Measurements from ENCODE around the gene LRCH3. TPM values are rescaled to one million over a fixed set of nuclear protein-coding genes. Genes with fewer than 3 reads are reported as not detected.

The LRCH3 gene
- polyA plus RNA-seq, 1 experiment, result 113 TPM

GRCh38 chr3:197750858-197751737 is 40.0 kb upstream of the LRCH3 start:
- POLR2A ChIA-PET, result no interaction called here
- no peak for TF ChIP-seq CTCF (IDR thresholded peaks at IDR 0.05; ENCODE audit: low read depth, low read length)
- H3K27ac ChIP-seq (ENCODE audit: low read depth, low read length), result peak overlapping the region; percentile 72
- CTCF ChIA-PET, result interaction anchor here (1.3 kb wide), 1 partner anchor 152 kb away, joined by 4 read pairs; no protein-coding TSS in a partner anchor
- no peak for DNase-seq (ENCODE audit: low read depth, low spot score)
- no peaks in the 10 kb centered on the region for H3K27me3 ChIP-seq (ENCODE audit: control insufficient read depth, insufficient read depth, low read length)
- no peaks in the 10 kb centered on the region for H3K9me3 ChIP-seq (ENCODE audit: control insufficient read depth, insufficient read depth, low read length)
- peak overlapping the region; percentile 82 for H3K4me3 ChIP-seq (ENCODE audit: low read depth, low read length)

GRCh38 chr3:197752107-197752506 is 38.9 kb upstream of the LRCH3 start:
- Histone ChIP-seq H3K4me3 (ENCODE audit: low read depth, low read length) (peak overlapping the region; percentile 82), H3K27me3 (ENCODE audit: control insufficient read depth, insufficient read depth, low read length) (no peaks in the 10 kb centered on the region), H3K27ac (ENCODE audit: low read depth, low read length) (no peak overlapping the region), H3K9me3 (ENCODE audit: control insufficient read depth, insufficient read depth, low read length) (no peaks in the 10 kb centered on the region)
- ChIA-PET POLR2A (no interaction called here), CTCF (no interaction called here)
- DNase-seq (ENCODE audit: low read depth, low spot score), result no peak
- TF ChIP-seq CTCF (IDR thresholded peaks at IDR 0.05; ENCODE audit: low read depth, low read length), result no peak

- ChIA-PET CTCF (interaction anchor here (0.6 to 1.0 kb wide), 4 partner anchors 24 to 190 kb away, joined by 3 to 4 read pairs (median 3); no protein-coding TSS in a partner anchor), POLR2A (no interaction called here)
- Histone ChIP-seq H3K27ac (ENCODE audit: low read depth, low read length) (no peak overlapping the region), H3K9me3 (ENCODE audit: control insufficient read depth, insufficient read depth, low read length) (no peaks in the 10 kb centered on the region), H3K27me3 (ENCODE audit: control insufficient read depth, insufficient read depth, low read length) (no peaks in the 10 kb centered on the region), H3K4me3 (ENCODE audit: low read depth, low read length) (no peak overlapping the region)
- DNase-seq (ENCODE audit: low read depth, low spot score), result no peak
- peak; percentile 25; the same call in 1 of the 2 replicates for TF ChIP-seq CTCF (IDR thresholded peaks at IDR 0.05; ENCODE audit: low read depth, low read length)
These were observed 37.8 kb upstream of the LRCH3 start for GRCh38 chr3:197753263-197753662.

GRCh38 chr3:197756704-197757103 is 34.4 kb upstream of the LRCH3 start:
- no peaks in the 10 kb centered on the region for H3K27me3 ChIP-seq (ENCODE audit: control insufficient read depth, insufficient read depth, low read length)
- no peak for TF ChIP-seq CTCF (IDR thresholded peaks at IDR 0.05; ENCODE audit: low read depth, low read length)
- no peak for DNase-seq (ENCODE audit: low read depth, low spot score)
- H3K27ac ChIP-seq (ENCODE audit: low read depth, low read length), result no peak overlapping the region
- ChIA-PET CTCF (no interaction called here), POLR2A (no interaction called here)
- H3K9me3 ChIP-seq (ENCODE audit: control insufficient read depth, insufficient read depth, low read length), result no peaks in the 10 kb centered on the region
- no peak overlapping the region for H3K4me3 ChIP-seq (ENCODE audit: low read depth, low read length)

GRCh38 chr3:197758512-197758911 is 32.5 kb upstream of the LRCH3 start:
- POLR2A ChIA-PET, result no interaction called here
- H3K27me3 ChIP-seq (ENCODE audit: control insufficient read depth, insufficient read depth, low read length), result no peaks in the 10 kb centered on the region
- no peak for DNase-seq (ENCODE audit: low read depth, low spot score)
- no peaks in the 10 kb centered on the region for H3K9me3 ChIP-seq (ENCODE audit: control insufficient read depth, insufficient read depth, low read length)
- no peak overlapping the region for H3K4me3 ChIP-seq (ENCODE audit: low read depth, low read length)
- H3K27ac ChIP-seq (ENCODE audit: low read depth, low read length), result no peak overlapping the region
- CTCF ChIA-PET, result no interaction called here
- no peak for TF ChIP-seq CTCF (IDR thresholded peaks at IDR 0.05; ENCODE audit: low read depth, low read length)
